HUES6 (cell line): Measurements from ENCODE around the gene MPST.
"Not testable (repeated sequence)": the region's sequence is repeated elsewhere in the genome, so short reads cannot be mapped to it uniquely, and the experiment has no call there.

ENCODE experiments used
- H3K27ac ChIP-seq: 2 replicates; pipeline ENCODE4 v1.7.0; 2013; ENCODE audit warnings: low read depth, mild to moderate bottlenecking, low read length, inconsistent platforms
- H3K27me3 ChIP-seq: 2 replicates; pipeline ENCODE4 v1.6.1; 2013; ENCODE audit warnings: low read length; ENCODE audit not compliant: control insufficient read depth, insufficient read depth
- H3K36me3 ChIP-seq: 2 replicates; pipeline ENCODE4 v1.6.1; 2013; ENCODE audit warnings: low read length; ENCODE audit not compliant: control insufficient read depth, insufficient read depth
- H3K4me1 ChIP-seq: 2 replicates; pipeline ENCODE4 v1.6.1; 2013; ENCODE audit warnings: low read length; ENCODE audit not compliant: control insufficient read depth, insufficient read depth
- H3K4me3 ChIP-seq: 2 replicates; pipeline ENCODE4 v1.5.1; 2013; ENCODE audit warnings: low read depth, low read length
- H3K9ac ChIP-seq: one replicate; pipeline ENCODE4 v1.6.1; 2013; ENCODE audit warnings: mild to moderate bottlenecking, low read length
- H3K9me3 ChIP-seq: 2 replicates; pipeline ENCODE4 v1.6.1; 2013; ENCODE audit warnings: low read depth, low read length; ENCODE audit not compliant: control insufficient read depth, insufficient read depth

Gene MPST

DNA sequence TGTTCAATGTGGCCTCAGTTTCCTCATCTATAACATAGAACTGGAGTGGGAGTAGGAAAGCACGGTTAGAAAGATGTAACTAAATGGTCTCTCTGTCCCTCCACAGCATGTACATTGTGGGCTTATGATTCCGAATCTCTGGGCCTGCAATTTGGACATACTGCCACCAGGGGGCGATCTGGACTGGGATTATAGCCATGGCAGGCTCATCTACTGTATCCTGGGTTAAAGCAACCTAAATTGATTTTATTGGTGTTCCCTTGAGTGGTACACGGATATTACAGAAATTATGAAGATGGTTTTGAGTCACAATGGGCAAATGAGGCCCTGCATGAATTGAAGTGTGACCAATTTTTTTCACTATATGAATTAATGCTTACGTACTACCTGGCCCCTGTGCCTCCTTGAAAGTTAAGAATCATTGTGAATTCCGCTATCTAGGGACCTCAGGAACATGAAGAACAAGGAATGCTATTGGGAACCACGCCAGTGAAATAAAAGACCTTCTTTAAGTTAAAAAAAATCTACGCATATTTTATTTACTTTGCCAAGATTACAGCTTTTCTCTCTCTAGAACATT, 33.2 kb upstream of the MPST start:
- H3K4me1 ChIP-seq, result no peaks in the 10 kb centered on the region; the same call in 1 of the 2 replicates
- no peak overlapping the region for H3K27ac ChIP-seq
- peaks cover 17% of the 10 kb centered on the region for H3K9me3 ChIP-seq
- H3K36me3 ChIP-seq, result no peaks in the 10 kb centered on the region
- no peak overlapping the region for H3K4me3 ChIP-seq
- no peaks in the 10 kb centered on the region for H3K27me3 ChIP-seq
- no peak overlapping the region for H3K9ac ChIP-seq

- H3K4me1 ChIP-seq, result no peaks in the 10 kb centered on the region; the same call in 1 of the 2 replicates
- H3K36me3 ChIP-seq, result no peaks in the 10 kb centered on the region
- H3K9ac ChIP-seq, result no peak overlapping the region
- H3K27me3 ChIP-seq, result no peaks in the 10 kb centered on the region
- H3K4me3 ChIP-seq, result no peak overlapping the region
- H3K9me3 ChIP-seq, result peaks cover 17% of the 10 kb centered on the region
- H3K27ac ChIP-seq, result no peak overlapping the region
These were observed 31.3 kb upstream of the MPST start for GRCh38 chr22:36988075-36988832.

GRCh38 chr22:36989012-36989411, 30.5 kb upstream of the MPST start:
- H3K4me1 ChIP-seq, H3K36me3 ChIP-seq, H3K9ac ChIP-seq, H3K27ac ChIP-seq, H3K4me3 ChIP-seq, H3K27me3 ChIP-seq: not testable (repeated sequence)
- H3K9me3 ChIP-seq, result peaks cover 17% of the 10 kb centered on the region

- no peak overlapping the region for H3K9ac ChIP-seq
- H3K36me3 ChIP-seq, result no peaks in the 10 kb centered on the region
- no peaks in the 10 kb centered on the region; the same call in 1 of the 2 replicates for H3K4me1 ChIP-seq
- H3K27me3 ChIP-seq, result no peaks in the 10 kb centered on the region
- peaks cover 12% of the 10 kb centered on the region for H3K9me3 ChIP-seq
- H3K4me3 ChIP-seq, result no peak overlapping the region
- no peak overlapping the region for H3K27ac ChIP-seq
These were observed 29.1 kb upstream of the MPST start for GRCh38 chr22:36990457-36990856.

- Histone ChIP-seq H3K9ac (no peak overlapping the region), H3K9me3 (peaks cover 5% of the 10 kb centered on the region), H3K36me3 (no peaks in the 10 kb centered on the region), H3K27me3 (no peaks in the 10 kb centered on the region), H3K4me3 (no peak overlapping the region), H3K4me1 (no peaks in the 10 kb centered on the region; the same call in 1 of the 2 replicates), H3K27ac (no peak overlapping the region)
These were observed 28.3 kb upstream of the MPST start for GRCh38 chr22:36991206-36991605.

DNA sequence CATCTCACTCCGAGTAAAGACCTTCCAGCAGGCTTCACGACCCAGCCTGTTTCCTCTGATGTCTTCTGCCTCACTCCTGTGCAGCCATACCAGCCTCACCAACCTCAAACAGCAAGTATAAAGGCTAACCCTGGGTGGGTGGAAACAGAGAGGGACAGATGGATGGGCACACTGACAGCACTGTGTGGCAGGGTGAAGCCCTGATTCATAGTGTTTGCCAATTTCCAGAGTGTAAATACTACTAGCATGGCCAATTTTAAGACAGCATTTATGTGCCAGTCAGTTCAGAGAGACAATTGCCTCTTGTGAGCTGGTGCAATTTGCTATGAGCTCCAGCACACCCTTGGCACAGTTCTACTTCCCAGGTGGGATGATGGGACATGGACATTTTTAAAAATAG, 21.8 kb upstream of the MPST start:
- H3K27ac ChIP-seq, result no peak overlapping the region

DNA sequence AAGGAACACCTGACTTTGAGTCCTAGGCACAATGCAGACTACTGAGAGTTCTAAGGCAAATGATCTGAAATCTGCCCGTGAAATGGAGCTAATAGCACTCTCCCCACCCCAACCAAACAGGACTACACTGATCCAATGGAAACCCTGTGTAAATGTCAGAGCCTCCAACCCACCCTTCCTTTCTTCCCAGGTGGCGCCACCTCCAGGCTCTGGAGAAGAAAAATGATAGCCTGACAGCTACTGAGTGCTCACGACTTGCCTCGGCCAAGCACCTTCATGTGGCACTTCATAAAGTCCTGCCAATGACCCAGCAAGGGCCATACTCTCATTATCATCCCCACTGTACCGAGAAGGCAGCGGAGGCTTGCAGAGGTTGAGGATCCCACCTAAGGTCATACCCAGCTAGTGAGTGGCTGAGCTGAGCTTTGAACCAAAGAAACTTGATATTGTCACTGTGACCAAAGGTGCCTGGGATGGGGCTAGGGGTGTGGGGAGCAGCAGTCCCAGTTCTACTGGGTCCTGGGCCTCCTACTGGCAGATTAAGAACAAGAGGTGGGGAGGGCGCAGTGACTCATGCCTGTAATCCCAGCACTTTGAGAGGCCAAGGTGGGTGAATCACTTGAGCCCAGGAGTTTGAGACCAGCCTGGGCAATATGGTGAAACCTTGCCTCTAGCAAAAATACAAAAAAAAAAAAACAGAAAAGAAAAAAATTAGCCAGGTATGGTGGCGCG, 20.8 kb upstream of the MPST start:
- Histone ChIP-seq H3K4me3 (no peak overlapping the region), H3K9ac (no peak overlapping the region), H3K27ac (no peak overlapping the region), H3K4me1 (peaks cover 23% of the 10 kb centered on the region), H3K27me3 (0 out of 2 replicates have a peak, but pooled peaks cover 3% of the 10 kb centered on the region), H3K9me3 (no peaks in the 10 kb centered on the region), H3K36me3 (no peaks in the 10 kb centered on the region)

More for the DNA sequence above, 21.8 kb upstream of the MPST start:
- H3K4me1 ChIP-seq, result peaks cover 17% of the 10 kb centered on the region
- no peak overlapping the region for H3K4me3 ChIP-seq
- H3K27me3 ChIP-seq, result 0 out of 2 replicates have a peak, but pooled peaks cover 3% of the 10 kb centered on the region
- no peak overlapping the region for H3K9ac ChIP-seq
- no peaks in the 10 kb centered on the region for H3K9me3 ChIP-seq
- no peaks in the 10 kb centered on the region for H3K36me3 ChIP-seq

- Histone ChIP-seq H3K27ac (no peak overlapping the region), H3K4me3 (no peak overlapping the region), H3K4me1 (peaks cover 23% of the 10 kb centered on the region)
These were observed 20.1 kb upstream of the MPST start for GRCh38 chr22:36999463-36999862.

DNA sequence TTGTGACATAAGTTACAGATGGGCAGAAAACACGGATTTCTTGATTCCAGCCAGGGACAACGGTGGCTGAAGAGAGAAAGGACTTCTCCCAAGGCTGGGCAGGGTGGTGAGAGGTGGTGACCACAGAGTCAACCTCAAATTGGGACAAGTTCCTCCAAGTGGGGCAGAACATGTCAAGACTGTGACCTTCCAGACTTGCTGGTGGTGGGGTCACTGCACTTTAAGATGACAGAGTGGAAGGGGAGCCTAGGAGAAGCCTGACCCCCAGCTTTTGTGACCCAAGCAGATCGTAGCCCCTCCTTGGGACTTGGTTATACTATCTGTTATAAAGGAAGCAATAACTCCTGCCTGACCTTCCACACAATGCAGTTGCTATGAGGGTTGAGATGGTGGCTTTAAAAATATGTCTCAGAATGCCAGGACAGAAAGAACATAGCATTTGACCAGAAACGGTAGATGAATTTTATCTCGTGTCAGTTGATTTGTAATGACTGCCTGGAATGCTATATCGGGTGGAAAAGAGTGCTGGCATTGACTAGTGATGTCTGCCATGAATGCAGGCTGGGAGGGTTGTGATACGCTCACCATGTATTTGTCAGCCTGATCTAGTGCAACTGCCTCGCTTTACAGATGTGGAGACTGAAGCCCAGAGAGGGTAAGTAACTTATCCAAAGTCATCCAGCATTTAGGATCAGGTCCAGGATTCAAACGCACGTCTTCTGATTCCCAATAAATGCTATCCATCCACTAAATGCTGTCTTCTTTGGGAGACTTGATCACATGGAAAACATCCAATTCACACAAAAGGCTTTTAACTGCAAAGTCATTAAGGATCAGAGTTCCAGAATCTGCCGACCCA, 18.6 kb upstream of the MPST start:
- H3K9me3 ChIP-seq, result no peaks in the 10 kb centered on the region
- 0 out of 2 replicates have a peak, but pooled peaks cover 3% of the 10 kb centered on the region for H3K27me3 ChIP-seq
- H3K27ac ChIP-seq, result no peak overlapping the region

More at GRCh38 chr22:36999463-36999862, 20.1 kb upstream of the MPST start:
- Histone ChIP-seq H3K36me3 (no peaks in the 10 kb centered on the region), H3K9me3 (no peaks in the 10 kb centered on the region), H3K9ac (no peak overlapping the region), H3K27me3 (0 out of 2 replicates have a peak, but pooled peaks cover 3% of the 10 kb centered on the region)

GRCh38 chr22:37001826-37002225, 17.7 kb upstream of the MPST start:
- Histone ChIP-seq H3K4me3 (no peak overlapping the region), H3K27me3 (0 out of 2 replicates have a peak, but pooled peaks cover 6% of the 10 kb centered on the region)

More for the DNA sequence above, 18.6 kb upstream of the MPST start:
- Histone ChIP-seq H3K4me1 (peaks cover 23% of the 10 kb centered on the region), H3K4me3 (no peak overlapping the region), H3K9ac (no peak overlapping the region), H3K36me3 (no peaks in the 10 kb centered on the region)

More at GRCh38 chr22:37001826-37002225, 17.7 kb upstream of the MPST start:
- H3K9ac ChIP-seq, result no peak overlapping the region
- no peak overlapping the region for H3K27ac ChIP-seq
- no peaks in the 10 kb centered on the region for H3K36me3 ChIP-seq
- H3K9me3 ChIP-seq, result no peaks in the 10 kb centered on the region
- H3K4me1 ChIP-seq, result peaks cover 23% of the 10 kb centered on the region
